Subcutaneous abdominal adipose tissue (tissue), 5 donors: ENCODE measurements around the gene REC114.
"Not testable (repeated sequence)": the region's sequence is repeated elsewhere in the genome, so short reads cannot be mapped to it uniquely, and the experiment has no call there.

Experiments
- H3K27ac ChIP-seq: one replicate; pipeline ENCODE4 v1.7.0; 2013; ENCODE audit warnings: low read depth, mild to moderate bottlenecking, inconsistent platforms, low read length, moderate library complexity
- H3K27me3 ChIP-seq, 5 donors: one replicate each; pipeline ENCODE4 v1.7.0; 2013; ENCODE audit warnings: low read length in 5 of 5, inconsistent platforms in 1 of 5; ENCODE audit not compliant: control insufficient read depth in 5 of 5, insufficient read depth in 4 of 5
- H3K36me3 ChIP-seq, 5 donors: one replicate each; pipeline ENCODE4 v1.7.0; 2013; ENCODE audit warnings: low read length in 5 of 5; ENCODE audit not compliant: control insufficient read depth in 5 of 5, insufficient read depth in 5 of 5
- H3K4me1 ChIP-seq, 5 donors: one replicate each; pipeline ENCODE4 v1.7.0; 2013; ENCODE audit warnings: low read length in 5 of 5, mild to moderate bottlenecking in 3 of 5, moderate library complexity in 1 of 5; ENCODE audit not compliant: control insufficient read depth in 5 of 5, insufficient read depth in 5 of 5
- H3K4me3 ChIP-seq, 5 donors: one replicate each; pipeline ENCODE4 v1.7.0; 2013; ENCODE audit warnings: low read length in 5 of 5, low read depth in 1 of 5
- H3K9ac ChIP-seq, 5 donors: one replicate each; pipeline ENCODE4 v1.7.0; 2013; ENCODE audit warnings: low read length in 5 of 5, mild to moderate bottlenecking in 4 of 5, moderate library complexity in 3 of 5
- H3K9me3 ChIP-seq, 5 donors: one replicate each; pipeline ENCODE4 v1.7.0; 2013; ENCODE audit warnings: low read length in 5 of 5; ENCODE audit not compliant: control insufficient read depth in 5 of 5
- donor health status: healthy.
- donor health status: healthy.
- donor health status: healthy.
- donor health status: healthy.
- donor health status: healthy.

REC114 gene, protein sequence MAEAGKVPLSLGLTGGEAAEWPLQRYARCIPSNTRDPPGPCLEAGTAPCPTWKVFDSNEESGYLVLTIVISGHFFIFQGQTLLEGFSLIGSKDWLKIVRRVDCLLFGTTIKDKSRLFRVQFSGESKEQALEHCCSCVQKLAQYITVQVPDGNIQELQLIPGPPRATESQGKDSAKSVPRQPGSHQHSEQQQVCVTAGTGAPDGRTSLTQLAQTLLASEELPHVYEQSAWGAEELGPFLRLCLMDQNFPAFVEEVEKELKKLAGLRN

DNA sequence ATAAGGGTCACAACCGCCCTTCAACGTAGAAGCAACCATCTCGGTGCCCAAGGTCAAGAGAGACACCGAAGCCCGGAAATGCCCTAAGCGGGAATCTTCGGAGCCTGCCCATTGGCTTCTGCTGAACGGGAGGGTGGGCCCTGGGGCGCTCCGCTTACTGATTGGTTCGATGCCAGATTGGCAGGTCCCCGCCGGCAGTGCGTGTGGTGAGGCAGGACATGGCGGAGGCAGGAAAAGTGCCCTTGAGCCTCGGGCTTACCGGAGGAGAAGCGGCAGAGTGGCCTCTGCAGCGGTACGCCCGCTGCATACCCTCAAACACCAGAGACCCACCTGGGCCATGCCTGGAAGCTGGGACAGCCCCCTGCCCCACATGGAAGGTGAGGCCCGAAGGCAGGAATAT, at the start of gene REC114:
Gene REC114 (plus strand): TSS at position 197 of the 400 bp plus-strand sequence. CDS start 22 bp downstream, at position 219.
- H3K4me3 ChIP-seq = no peak within 1 kb of the TSS
- no peak within 1 kb of the TSS for H3K27ac ChIP-seq
- H3K27me3 ChIP-seq = peaks cover 0 to 20% (median 5%) of the 10 kb centered on the region in 5 donors
- no peaks in the 10 kb centered on the region for H3K4me1 ChIP-seq
- no peaks in the 10 kb centered on the region for H3K36me3 ChIP-seq
- peaks cover 0 to 6% (median 0%) of the 10 kb centered on the region in 5 donors for H3K9me3 ChIP-seq
- H3K9ac ChIP-seq = no peak within 1 kb of the TSS

DNA sequence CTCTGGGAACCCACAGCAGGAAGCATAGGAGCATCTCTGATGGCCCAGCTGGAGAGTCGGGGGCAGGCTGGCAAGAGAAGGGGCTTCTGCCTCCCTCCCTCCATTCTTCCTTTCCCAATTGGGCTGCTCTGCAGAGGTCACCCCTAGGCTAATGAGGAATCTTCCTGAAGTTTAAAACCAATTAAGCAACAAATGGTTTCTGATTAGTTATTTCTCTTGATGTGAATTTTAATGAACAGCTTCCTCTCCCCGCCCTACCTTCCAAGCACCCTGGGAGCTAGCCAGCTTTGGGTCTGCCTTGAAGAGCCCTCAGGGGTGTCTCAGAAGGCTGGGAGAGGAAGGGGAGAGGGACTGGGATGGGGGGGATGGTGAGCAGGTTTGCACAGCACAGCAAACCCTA, 49.6 kb upstream of the REC114 start:
- peaks cover 7 to 19% (median 16%) of the 10 kb centered on the region in 5 donors for H3K27me3 ChIP-seq
- H3K27ac ChIP-seq = no peak overlapping the region
- no peaks in the 10 kb centered on the region for H3K9me3 ChIP-seq
- H3K4me3 ChIP-seq = no peak overlapping the region
- H3K9ac ChIP-seq = no peak overlapping the region
- no peaks in the 10 kb centered on the region for H3K4me1 ChIP-seq
- H3K36me3 ChIP-seq = no peaks in the 10 kb centered on the region

DNA sequence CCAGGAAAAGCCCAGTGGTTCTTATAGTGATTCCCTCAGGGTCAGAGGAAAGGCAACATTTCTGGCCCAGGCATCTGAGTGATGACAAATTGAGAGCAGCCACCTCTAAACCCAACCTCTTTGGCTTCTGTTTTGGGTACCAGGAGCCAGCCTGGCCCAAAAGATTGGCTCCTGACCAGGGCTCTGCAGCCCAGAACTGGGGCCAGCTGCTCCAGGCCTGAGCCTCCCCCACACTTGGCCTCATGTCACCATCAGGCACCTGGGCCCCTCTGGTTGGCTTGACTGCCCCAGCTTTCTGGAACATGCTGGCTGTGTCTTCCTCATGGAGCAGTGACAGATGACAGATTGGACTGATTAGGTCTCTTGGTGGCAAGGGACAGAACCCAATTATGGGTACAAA, 48.2 kb upstream of the REC114 start:
- peaks cover 6 to 19% (median 16%) of the 10 kb centered on the region in 5 donors for H3K27me3 ChIP-seq
- no peak overlapping the region for H3K27ac ChIP-seq
- H3K4me3 ChIP-seq = no peak overlapping the region
- no peaks in the 10 kb centered on the region for H3K4me1 ChIP-seq
- H3K9me3 ChIP-seq = no peaks in the 10 kb centered on the region
- H3K36me3 ChIP-seq = no peaks in the 10 kb centered on the region
- no peak overlapping the region for H3K9ac ChIP-seq

DNA sequence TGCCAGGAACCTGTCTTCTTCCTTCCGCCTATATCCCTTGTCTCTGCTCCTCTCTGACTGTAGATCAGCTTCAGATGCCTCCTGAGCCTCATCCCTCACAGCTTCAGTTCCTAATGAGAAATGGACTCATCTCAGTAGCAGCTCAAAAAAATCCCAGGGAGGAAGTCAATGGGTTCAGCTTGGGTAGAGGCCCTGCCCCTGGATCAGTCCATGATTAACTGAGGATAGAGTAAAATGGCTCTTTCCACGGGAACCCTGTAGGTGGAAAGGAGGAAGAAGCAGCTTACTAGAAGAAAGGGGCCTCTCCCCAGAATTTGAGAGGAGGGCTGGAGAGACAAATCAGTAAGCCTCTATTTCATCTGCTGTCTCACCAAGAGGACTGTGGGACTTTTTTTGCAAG, 47.3 kb upstream of the REC114 start:
- Histone ChIP-seq H3K9ac (no peak overlapping the region), H3K4me3 (no peak overlapping the region), H3K27me3 (peaks cover 6 to 19% (median 16%) of the 10 kb centered on the region in 5 donors), H3K4me1 (no peaks in the 10 kb centered on the region), H3K27ac (no peak overlapping the region), H3K36me3 (no peaks in the 10 kb centered on the region), H3K9me3 (no peaks in the 10 kb centered on the region)

DNA sequence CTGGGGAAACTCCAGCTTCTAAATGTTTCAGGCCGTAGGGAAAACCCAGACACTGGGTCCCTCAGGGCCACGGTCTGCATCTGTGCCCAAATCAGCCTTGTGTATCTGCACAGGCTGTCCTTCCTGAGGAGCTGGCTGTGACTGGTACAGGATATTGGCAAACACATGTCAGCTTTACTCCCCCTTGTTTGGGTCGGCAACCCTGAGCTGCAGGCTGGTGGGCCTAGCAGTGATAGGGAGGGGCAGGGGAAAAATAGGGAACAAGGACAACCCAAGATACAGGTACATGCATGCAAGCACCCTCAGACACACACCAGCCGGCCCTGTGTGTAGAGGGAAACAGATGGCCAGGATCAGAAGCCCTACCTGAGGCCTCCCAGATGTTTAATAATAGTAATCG, 45.5 kb upstream of the REC114 start:
- no peaks in the 10 kb centered on the region for H3K36me3 ChIP-seq
- no peaks in the 10 kb centered on the region for H3K4me1 ChIP-seq
- no peak overlapping the region for H3K27ac ChIP-seq
- no peak overlapping the region for H3K9ac ChIP-seq
- H3K9me3 ChIP-seq = no peaks in the 10 kb centered on the region
- peaks cover 6 to 19% (median 16%) of the 10 kb centered on the region in 5 donors for H3K27me3 ChIP-seq
- no peak overlapping the region for H3K4me3 ChIP-seq

DNA sequence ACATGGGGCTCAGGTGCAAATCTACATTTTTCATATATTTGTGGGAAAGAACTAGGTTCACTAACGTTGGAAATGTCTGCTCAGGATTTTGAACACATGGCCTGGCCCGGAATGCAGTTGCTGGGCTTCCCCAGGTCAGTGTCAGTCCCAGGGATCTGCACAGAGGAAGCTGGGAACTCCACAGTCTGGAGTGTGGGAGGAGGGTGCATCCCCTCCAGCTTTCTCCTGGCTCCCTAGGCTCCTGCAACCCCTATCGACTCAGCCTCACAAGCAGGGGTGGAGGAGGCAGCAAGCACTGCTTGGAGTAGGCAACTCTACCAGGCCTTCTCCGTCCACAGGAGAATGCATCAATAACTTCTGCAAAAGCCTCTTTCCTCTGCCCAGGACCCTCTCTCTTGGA, 44.1 kb upstream of the REC114 start:
- Histone ChIP-seq H3K9me3 (no peaks in the 10 kb centered on the region), H3K4me1 (no peaks in the 10 kb centered on the region), H3K36me3 (no peaks in the 10 kb centered on the region), H3K27me3 (peaks cover 2 to 11% (median 9%) of the 10 kb centered on the region in 5 donors), H3K27ac (no peak overlapping the region), H3K4me3 (no peak overlapping the region), H3K9ac (no peak overlapping the region)

DNA sequence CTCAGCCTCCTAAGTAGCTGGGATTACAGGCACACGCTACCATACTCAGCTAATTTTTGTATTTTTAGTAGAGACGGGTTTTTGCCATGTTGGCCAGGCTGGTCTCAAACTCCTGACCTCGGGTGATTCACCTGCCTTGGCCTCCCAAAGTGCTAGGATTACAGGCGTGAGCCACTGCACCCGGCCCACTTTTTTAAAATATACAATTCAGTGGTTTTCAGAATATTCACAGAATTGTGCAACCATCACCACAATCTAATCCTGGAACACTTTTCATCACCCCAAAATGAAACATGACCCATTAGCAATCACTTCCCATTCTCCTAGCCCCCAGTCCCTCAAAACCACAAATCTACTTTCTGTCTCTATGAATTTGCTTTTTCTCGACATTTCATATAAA, 42.7 kb upstream of the REC114 start:
- not testable (repeated sequence) for H3K4me3 ChIP-seq, H3K9me3 ChIP-seq, H3K36me3 ChIP-seq

DNA sequence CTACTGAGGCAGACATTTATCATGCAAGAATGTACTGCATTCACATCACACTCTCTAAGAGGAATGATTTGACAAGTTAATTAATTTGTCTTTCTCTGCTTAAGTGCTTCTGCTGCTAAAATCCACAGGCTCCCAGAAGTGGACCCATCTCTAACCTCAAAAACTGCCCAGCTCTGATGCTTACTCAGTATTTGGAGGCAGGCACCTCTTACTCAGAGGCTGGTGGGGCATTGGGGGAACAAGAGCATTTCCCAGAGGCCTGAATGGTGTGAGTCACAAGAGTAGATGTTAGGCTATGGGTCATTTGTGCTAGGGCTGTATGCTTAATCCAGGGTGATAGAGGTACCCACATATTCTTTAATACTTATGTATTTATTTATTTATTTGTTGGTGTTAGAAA, 39.8 kb upstream of the REC114 start:
- Histone ChIP-seq H3K4me1 (no peaks in the 10 kb centered on the region), H3K4me3 (no peak overlapping the region), H3K9me3 (no peaks in the 10 kb centered on the region), H3K9ac (no peak overlapping the region), H3K27ac (no peak overlapping the region), H3K36me3 (no peaks in the 10 kb centered on the region), H3K27me3 (peaks cover 0 to 1% (median 0%) of the 10 kb centered on the region in 5 donors)

More for the DNA sequence above, 42.7 kb upstream of the REC114 start:
- H3K27me3 ChIP-seq, H3K27ac ChIP-seq, H3K4me1 ChIP-seq, H3K9ac ChIP-seq: not testable (repeated sequence)

DNA sequence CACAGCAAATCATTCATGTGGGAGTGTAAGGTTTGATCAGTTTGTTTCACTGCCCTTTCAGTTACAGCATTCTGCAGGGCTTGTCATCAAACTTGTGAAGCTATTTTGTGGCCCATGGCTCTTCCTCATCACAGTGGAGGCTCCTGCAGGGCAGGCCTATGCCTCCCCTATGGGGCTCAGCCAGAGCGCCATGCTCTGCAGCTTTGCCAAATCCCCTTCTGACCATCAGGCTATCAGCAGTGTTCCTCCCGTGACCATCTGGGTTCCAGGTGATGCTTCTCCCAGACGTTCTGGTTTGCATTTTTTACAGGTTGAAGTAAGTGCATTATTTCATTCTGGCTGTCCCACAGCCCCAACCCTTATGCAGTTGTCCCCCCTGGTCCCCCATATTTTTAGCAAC, 28.1 kb upstream of the REC114 start:
- Histone ChIP-seq H3K4me1 (no peaks in the 10 kb centered on the region), H3K9ac (no peak overlapping the region), H3K36me3 (no peaks in the 10 kb centered on the region), H3K9me3 (no peaks in the 10 kb centered on the region), H3K27ac (no peak overlapping the region), H3K27me3 (peaks cover 0 to 6% (median 0%) of the 10 kb centered on the region in 5 donors), H3K4me3 (no peak overlapping the region)

DNA sequence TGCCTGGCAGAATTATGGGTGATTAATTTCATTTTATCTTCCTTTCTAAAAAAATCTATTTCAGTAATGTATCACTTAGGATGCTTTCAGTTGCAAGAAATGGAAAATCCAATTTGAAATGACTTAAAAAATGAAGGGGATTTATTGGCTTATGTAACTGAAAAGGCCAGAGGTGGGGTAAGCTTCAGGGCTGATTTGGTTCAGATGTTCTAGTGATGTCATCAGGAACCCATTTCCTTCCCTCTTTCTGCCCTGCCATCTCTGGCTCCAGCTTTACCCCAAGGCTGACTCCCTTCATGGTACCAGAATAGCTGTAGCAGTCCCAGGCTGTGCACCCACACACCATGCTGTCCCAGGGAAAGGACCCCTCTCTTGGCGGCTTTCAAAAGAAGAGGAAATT, 18.5 kb upstream of the REC114 start:
- no peak overlapping the region for H3K9ac ChIP-seq
- no peaks in the 10 kb centered on the region for H3K36me3 ChIP-seq
- H3K9me3 ChIP-seq = no peaks in the 10 kb centered on the region
- no peak overlapping the region for H3K27ac ChIP-seq
- peaks cover 0 to 5% (median 0%) of the 10 kb centered on the region in 5 donors for H3K27me3 ChIP-seq
- H3K4me3 ChIP-seq = no peak overlapping the region
- no peaks in the 10 kb centered on the region for H3K4me1 ChIP-seq
